Endothelial cell of umbilical vein (primary cell): ENCODE measurements around the gene PCDHGC3. TPM values are rescaled to one million over a fixed set of nuclear protein-coding genes. Genes with fewer than 3 reads are reported as not detected.

Experiments
- BruUV-seq: library from RNA; stranded (reverse); fragments of 400-500 nt; replicated peaks from 2 replicates; lab custom pipeline; 2021; lab: Mats Ljungman, UMichigan
- CTCF ChIA-PET: fragments of 300-600, 350-600 bp; sonication (Branson Sonifier 250); formaldehyde crosslinking; loops from one replicate; lab custom pipeline; 2021; ENCODE audit warnings: antibody characterized with exemption, inconsistent platforms; lab: Charles Lee
- POLR2A ChIA-PET: fragments of 300-600, 350-600 bp; sonication (Branson Sonifier 250); formaldehyde crosslinking; loops from one replicate; lab custom pipeline; 2021; ENCODE audit warnings: antibody characterized with exemption, inconsistent platforms; lab: Charles Lee
- DNase-seq: peaks from one replicate; pipeline ENCODE4 v3.0.0-alpha.2; 2011; ENCODE audit warnings: low read depth, low spot score
- FAIRE-seq: peaks from 2 replicates; lab custom pipeline; 2011; peaks lifted over from hg19 to GRCh38; lab: Jason Lieb, UNC
- H2AFZ ChIP-seq: 2 replicates; pipeline ENCODE4 v1.6.0; 2012; ENCODE audit warnings: low read depth, low read length, control low read depth, inconsistent platforms
- H3K27ac ChIP-seq: 2 replicates; pipeline ENCODE4 v1.5.1; 2011; ENCODE audit warnings: low read depth, mild to moderate bottlenecking, control low read depth, low read length, moderate library complexity; ENCODE audit not compliant: insufficient read depth
- H3K27me3 ChIP-seq, 2 experiments: 2 replicates each; pipeline versions ENCODE4 v1.6.0 to v1.6.1; 2011; ENCODE audit warnings: low read length in 2 of 2, mixed read lengths in 1 of 2; ENCODE audit not compliant: control insufficient read depth in 2 of 2, insufficient read depth in 2 of 2
- H3K36me3 ChIP-seq, 2 experiments: 2 replicates in 1 of 2; 3 replicates in 1 of 2; pipeline ENCODE4 v1.5.1; 2011; ENCODE audit warnings: low read length in 2 of 2, mild to moderate bottlenecking in 1 of 2, moderate library complexity in 1 of 2; ENCODE audit not compliant: control insufficient read depth in 2 of 2, insufficient read depth in 2 of 2; ENCODE audit errors: extremely low read depth in 1 of 2
- H3K4me1 ChIP-seq: 3 replicates; pipeline ENCODE4 v1.5.1; 2011; ENCODE audit warnings: mild to moderate bottlenecking, low read length; ENCODE audit not compliant: control insufficient read depth, insufficient read depth; ENCODE audit errors: extremely low read depth
- H3K4me2 ChIP-seq: 2 replicates; pipeline ENCODE4 v1.6.1; 2011; ENCODE audit warnings: low read length, control low read depth, mixed read lengths; ENCODE audit not compliant: insufficient read depth
- H3K4me3 ChIP-seq, 3 experiments: fragments of 200-600 bp in 1 of 3; sonication (generic), shearing (Covaris generic) in 1 of 3; replicated peaks in 1 of 3; 2 replicates each; pipeline ENCODE4 v1.5.1; 2011 to 2016; ENCODE audit warnings: control low read depth in 3 of 3, low read length in 3 of 3, mild to moderate bottlenecking in 2 of 3, inconsistent platforms in 1 of 3, low read depth in 1 of 3, moderate library complexity in 1 of 3; ENCODE audit not compliant: insufficient read depth in 1 of 3
- H3K79me2 ChIP-seq: 2 replicates; pipeline ENCODE4 v1.6.0; 2012; ENCODE audit warnings: low read length, inconsistent platforms; ENCODE audit not compliant: control insufficient read depth, insufficient read depth
- H3K9ac ChIP-seq: replicated peaks from 2 replicates; pipeline ENCODE3; 2011; ENCODE audit warnings: low read length, control low read depth; ENCODE audit not compliant: insufficient read depth; ENCODE audit errors: extremely low read depth
- H3K9me1 ChIP-seq: replicated peaks from 3 replicates; pipeline ENCODE4 v1.6.0; 2011; ENCODE audit warnings: mild to moderate bottlenecking, low read length; ENCODE audit not compliant: control insufficient read depth, insufficient read depth; ENCODE audit errors: extremely low read depth
- H3K9me3 ChIP-seq: replicated peaks from 2 replicates; pipeline ENCODE4 v1.5.1; 2012; ENCODE audit warnings: low read length, inconsistent platforms; ENCODE audit not compliant: control insufficient read depth, insufficient read depth
- H4K20me1 ChIP-seq: replicated peaks from 2 replicates; pipeline ENCODE3; 2011; ENCODE audit warnings: mild to moderate bottlenecking, low read length; ENCODE audit not compliant: control insufficient read depth, insufficient read depth; ENCODE audit errors: extremely low read depth
- EZH2 ChIP-seq: IDR thresholded peaks from 2 replicates; pipeline ENCODE4 v1.6.1; 2012; ENCODE audit warnings: borderline replicate concordance, low read depth, mild to moderate bottlenecking, moderate library complexity, low read length, inconsistent platforms; ENCODE audit not compliant: severe bottlenecking
- FOS ChIP-seq: IDR thresholded peaks from 2 replicates; pipeline ENCODE4 v1.6.1; 2011; ENCODE audit warnings: mild to moderate bottlenecking, low read length, moderate library complexity, borderline replicate concordance; ENCODE audit not compliant: insufficient read depth
- GATA2 ChIP-seq: IDR thresholded peaks from 2 replicates; pipeline ENCODE4 v1.7.0; 2011; ENCODE audit warnings: low read depth, mild to moderate bottlenecking, moderate library complexity, mixed read lengths, low read length; ENCODE audit not compliant: insufficient read length, insufficient read depth
- MAX ChIP-seq: IDR thresholded peaks from 2 replicates; pipeline ENCODE4 v1.6.1; 2011; ENCODE audit not compliant: insufficient read depth, insufficient read length
- MYC ChIP-seq: IDR thresholded peaks from one replicate; pipeline ENCODE4 v1.6.1; 2011; ENCODE audit warnings: mild to moderate bottlenecking, low read depth, low read length
- POLR2A ChIP-seq: IDR thresholded peaks from 2 replicates; pipeline ENCODE4 v1.6.1; 2012; ENCODE audit warnings: low read depth, mild to moderate bottlenecking, control low read depth, low read length
- POLR2AphosphoS5 ChIP-seq: IDR thresholded peaks from 2 replicates; pipeline ENCODE4 v1.6.1; 2012; ENCODE audit warnings: low read depth, mild to moderate bottlenecking, control low read depth, low read length, moderate library complexity; ENCODE audit not compliant: insufficient read depth
- dilution Hi-C: fragments of 300-500 bp; cut with MboI; formaldehyde crosslinking; loops from one replicate; pipeline ENCODE4 v1.15.0; 2019; ENCODE audit warnings: low sequenced_read_pairs; ENCODE audit not compliant: extremely low pct_ligation_motif_present
- intact Hi-C: fragments of 100-400 bp; cut with micrococcal nuclease; formaldehyde crosslinking; loops from one replicate; pipeline ENCODE4 v1.10.0; 2022
- polyA plus RNA-seq, 4 experiments: library from polyadenylated mRNA; depleted of rRNA in 3 of 4; stranded (reverse) in 3 of 4; unstranded in 1 of 4; fragments of >200 nt; gene quantifications; 2 replicates each; pipeline versions ENCODE4 v1.2.1 to v1.2.3, GENCODE V29; 2011 to 2012; ENCODE audit warnings: missing spikeins in 1 of 4
- total RNA-seq: library from RNA; stranded (reverse); gene quantifications from 2 replicates; pipeline ENCODE4 v1.2.3, GENCODE V29; 2021
- TF ChIP-seq, protein P1 (sequence below), 2 donors: IDR thresholded peaks; 1 replicate in 1 of 2; 2 replicates in 1 of 2; pipeline ENCODE4 v1.5.1; 2011; ENCODE audit warnings: low read length in 2 of 2, mild to moderate bottlenecking in 2 of 2, moderate library complexity in 2 of 2, control low read depth in 1 of 2, inconsistent platforms in 1 of 2, low read depth in 1 of 2; ENCODE audit not compliant: insufficient read depth in 1 of 2; ENCODE audit errors: extremely low read depth in 1 of 2

The PCDHGC3 gene
- total and polyA plus RNA-seq, 2 donors (not counting 3 experiments of a cell fraction or from before 2014, with no cell fraction given) = 9.2 to 36.1 TPM

DNA sequence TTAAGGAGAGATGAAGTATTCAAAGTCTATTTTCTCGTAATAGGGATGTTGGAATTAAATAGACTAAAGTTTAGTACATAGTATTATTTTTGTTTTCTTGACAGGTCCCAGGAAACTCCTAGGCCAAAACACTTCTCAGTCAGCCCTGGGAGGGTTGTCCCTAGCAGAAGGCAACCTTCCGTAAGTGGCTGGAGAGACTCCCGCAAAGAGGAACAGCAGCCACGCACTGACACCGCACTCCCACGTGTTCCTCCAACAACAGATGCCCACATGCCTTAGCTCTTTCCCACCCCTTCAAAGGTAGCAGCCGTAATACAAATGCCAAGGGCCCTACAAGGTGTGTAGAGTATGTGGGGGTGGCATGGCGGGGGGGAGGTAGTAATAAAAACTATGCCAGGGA is 41.5 kb downstream of the PCDHGC3 start:
- CTCF ChIA-PET = interaction anchor here (1.3 to 6.0 kb wide), 4 partner anchors 7 to 96 kb away, joined by 4 to 70 read pairs (median 8); partner anchors contain the start of gene PCDHGA11
- H3K4me3 ChIP-seq = no peak overlapping the region
- DNase-seq (no peak), FAIRE-seq (no peak)
- no peaks in the 10 kb centered on the region for H3K79me2 ChIP-seq
- no peaks in the 10 kb centered on the region for H3K9me1 ChIP-seq
- dilution Hi-C loops (no loop called here), intact Hi-C loops (no loop called here)
- no peak overlapping the region for H2AFZ ChIP-seq
- H4K20me1 ChIP-seq = no peaks in the 10 kb centered on the region
- BruUV-seq = no TSS peak
- no peak overlapping the region for H3K27ac ChIP-seq
- no peaks in the 10 kb centered on the region for H3K27me3 ChIP-seq
- no peak overlapping the region for H3K4me2 ChIP-seq
- TF ChIP-seq POLR2AphosphoS5 (no peak), MAX (no peak), GATA2 (no peak), EZH2 (no peak), POLR2A (no peak), MYC (no peak), FOS (no peak)
- TF ChIP-seq, protein P1, sequence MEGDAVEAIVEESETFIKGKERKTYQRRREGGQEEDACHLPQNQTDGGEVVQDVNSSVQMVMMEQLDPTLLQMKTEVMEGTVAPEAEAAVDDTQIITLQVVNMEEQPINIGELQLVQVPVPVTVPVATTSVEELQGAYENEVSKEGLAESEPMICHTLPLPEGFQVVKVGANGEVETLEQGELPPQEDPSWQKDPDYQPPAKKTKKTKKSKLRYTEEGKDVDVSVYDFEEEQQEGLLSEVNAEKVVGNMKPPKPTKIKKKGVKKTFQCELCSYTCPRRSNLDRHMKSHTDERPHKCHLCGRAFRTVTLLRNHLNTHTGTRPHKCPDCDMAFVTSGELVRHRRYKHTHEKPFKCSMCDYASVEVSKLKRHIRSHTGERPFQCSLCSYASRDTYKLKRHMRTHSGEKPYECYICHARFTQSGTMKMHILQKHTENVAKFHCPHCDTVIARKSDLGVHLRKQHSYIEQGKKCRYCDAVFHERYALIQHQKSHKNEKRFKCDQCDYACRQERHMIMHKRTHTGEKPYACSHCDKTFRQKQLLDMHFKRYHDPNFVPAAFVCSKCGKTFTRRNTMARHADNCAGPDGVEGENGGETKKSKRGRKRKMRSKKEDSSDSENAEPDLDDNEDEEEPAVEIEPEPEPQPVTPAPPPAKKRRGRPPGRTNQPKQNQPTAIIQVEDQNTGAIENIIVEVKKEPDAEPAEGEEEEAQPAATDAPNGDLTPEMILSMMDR (IDR thresholded peaks at IDR 0.05; ENCODE audit: extremely low read depth in 1 of 2, insufficient read depth in 1 of 2, low read depth in 1 of 2, low read length in 2 of 2) = no peak
- H3K4me1 ChIP-seq = peaks cover 35% of the 10 kb centered on the region
- POLR2A ChIA-PET = no interaction called here
- H3K9me3 ChIP-seq = no peaks in the 10 kb centered on the region
- H3K9ac ChIP-seq = no peak overlapping the region
- H3K36me3 ChIP-seq = peaks cover 2 to 10% of the 10 kb centered on the region in 2 experiments
